Hepatic stellate cell (primary cell): ENCODE data around the gene ARHGAP36.

Experiments used
- DNase-seq: peaks from one replicate; pipeline ENCODE4 v3.0.0; 2011; ENCODE audit warnings: low spot score

The ARHGAP36 gene, protein sequence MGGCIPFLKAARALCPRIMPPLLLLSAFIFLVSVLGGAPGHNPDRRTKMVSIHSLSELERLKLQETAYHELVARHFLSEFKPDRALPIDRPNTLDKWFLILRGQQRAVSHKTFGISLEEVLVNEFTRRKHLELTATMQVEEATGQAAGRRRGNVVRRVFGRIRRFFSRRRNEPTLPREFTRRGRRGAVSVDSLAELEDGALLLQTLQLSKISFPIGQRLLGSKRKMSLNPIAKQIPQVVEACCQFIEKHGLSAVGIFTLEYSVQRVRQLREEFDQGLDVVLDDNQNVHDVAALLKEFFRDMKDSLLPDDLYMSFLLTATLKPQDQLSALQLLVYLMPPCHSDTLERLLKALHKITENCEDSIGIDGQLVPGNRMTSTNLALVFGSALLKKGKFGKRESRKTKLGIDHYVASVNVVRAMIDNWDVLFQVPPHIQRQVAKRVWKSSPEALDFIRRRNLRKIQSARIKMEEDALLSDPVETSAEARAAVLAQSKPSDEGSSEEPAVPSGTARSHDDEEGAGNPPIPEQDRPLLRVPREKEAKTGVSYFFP

DNA sequence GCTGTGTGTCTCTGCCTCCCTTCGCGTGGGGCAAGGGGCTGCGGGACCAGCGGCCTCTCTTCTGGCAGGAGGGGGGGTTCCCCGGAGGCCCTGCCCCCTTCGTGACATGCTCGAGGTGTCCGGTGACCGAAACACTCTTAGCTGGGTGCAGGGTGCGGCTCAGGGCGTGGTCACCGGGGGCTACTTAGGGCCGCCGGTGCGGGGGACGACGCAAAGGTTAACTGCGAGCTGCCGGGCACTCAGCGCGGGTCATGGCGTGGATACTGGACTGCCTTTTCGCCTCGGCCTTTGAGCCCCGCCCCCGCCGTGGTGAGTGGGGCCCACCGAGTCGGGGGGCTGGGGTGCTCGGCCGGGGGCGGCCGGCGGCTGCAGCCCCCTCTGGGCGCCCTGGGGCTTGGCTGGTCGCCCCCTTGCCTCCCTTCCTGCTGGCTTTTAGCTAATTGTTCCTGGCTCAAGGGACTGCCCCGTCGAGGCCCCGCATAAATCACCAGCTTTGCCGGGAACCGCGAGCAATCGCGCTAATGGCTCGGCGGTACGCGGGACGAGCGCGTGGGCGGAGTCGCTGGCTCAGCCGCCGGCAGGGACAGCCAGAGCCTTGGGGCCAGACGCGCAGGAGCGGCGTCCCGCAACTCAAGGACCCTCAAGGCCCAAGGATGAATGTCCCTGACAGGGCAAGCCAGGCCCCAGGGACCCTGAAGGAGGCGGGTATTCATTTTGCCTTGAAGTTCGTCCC, at the start of gene ARHGAP36:
ARHGAP36 (plus strand) TSS at position 211 of the 733 bp plus-strand sequence. CDS start 23,320 bp downstream, outside the sequence.
- no peak for DNase-seq

DNA sequence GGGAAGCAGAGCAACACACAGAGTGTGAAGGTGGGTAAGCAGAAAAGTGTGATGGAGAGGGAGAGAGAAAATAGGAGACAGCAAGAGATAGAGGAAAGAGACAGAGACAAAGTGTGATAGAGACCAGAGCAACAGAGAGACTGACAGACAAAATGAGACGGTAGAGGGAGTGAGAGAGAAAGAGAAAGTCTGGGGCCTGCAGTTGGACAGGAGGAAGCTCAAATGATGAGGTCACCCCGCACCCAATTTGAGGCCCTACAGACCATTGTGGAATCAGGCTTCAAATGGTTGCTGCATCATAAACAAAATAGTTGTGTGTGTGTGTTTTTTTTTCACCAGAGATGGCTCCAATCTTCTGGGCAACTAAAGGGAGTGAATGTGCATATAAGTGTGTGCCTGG, 48.0 kb upstream of the ARHGAP36 start:
- DNase-seq = no peak

- DNase-seq = no peak
Measured at GRCh38 chrX:131025336-131025735, 32.8 kb upstream of the ARHGAP36 start.

DNA sequence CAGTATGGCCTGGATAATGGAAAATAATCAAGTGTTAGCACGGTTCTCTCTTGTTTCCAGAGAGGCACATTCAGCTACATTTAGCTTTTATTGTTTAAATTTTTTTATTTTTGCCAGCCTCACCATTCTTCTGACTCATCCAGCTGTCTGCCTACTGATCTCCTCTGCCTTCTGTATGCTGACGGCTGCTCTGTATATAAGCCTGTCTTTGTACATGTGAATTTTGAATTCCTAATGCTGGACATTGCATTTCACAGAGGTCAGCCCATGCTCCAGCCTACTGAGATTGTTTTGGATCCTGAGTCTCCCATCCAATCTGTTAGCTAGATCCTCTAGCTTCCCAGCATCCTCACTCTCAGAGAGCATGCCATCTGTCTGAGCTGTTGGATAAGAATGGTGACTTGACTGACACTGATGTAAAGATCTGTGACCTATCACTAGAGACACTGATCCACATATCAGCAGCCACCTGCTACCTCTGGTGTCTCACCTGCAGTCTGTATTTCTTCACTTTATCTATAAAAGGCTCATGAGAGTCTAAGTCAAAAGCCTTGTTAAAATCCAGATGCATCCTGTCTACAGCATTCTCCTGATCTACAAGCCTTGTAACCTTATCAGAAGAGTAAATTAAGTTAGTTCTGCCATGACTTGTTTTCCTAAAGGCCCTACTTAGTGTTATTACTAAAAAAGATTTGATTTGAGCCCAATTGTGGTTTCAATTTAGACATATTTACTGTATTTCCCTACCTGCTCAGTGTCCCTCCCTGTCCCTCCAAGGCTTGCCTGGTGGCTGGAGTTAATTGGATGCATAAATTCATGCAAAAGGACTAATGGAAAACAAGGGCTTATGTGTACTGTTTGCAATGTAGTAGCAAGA, 25.6 kb upstream of the ARHGAP36 start:
- no peak for DNase-seq

DNA sequence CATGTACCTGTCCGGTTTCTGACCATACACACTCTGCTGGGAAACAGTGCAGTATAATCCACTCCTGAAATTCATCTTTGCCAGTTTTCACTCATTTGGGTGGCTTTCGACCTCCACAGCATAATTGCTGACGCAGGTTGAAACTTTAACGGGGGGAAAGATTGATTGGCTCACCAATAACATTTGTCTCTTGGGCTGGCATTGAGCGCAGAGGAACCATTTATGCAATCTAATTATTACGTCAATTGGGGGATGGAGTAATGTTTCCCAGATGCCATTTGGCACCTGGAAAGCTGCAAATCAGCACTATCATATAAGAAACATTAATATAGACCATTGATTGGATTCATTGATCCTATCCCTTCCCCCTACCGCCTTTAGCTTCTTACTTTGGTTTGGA, 24.1 kb upstream of the ARHGAP36 start:
- no peak for DNase-seq

DNA sequence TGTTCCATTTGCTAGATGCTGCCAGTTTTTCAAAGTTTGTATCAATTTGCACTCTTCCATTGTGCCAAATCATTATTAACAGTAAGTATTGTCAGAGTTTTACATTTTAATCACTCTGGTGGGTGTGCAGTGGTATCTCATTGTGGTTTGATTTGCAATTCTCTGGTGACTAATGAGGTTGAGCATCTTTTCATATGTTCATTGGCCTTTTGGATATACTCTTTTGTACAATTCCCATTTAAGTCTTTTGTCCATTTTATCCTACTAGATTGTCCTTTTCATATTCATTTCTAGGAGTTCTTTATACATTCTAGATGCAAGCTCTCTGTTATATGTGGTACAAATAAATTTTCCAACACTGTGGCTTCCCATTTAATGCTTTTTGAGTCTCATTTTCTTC, 17.4 kb upstream of the ARHGAP36 start:
- DNase-seq = no peak

DNA sequence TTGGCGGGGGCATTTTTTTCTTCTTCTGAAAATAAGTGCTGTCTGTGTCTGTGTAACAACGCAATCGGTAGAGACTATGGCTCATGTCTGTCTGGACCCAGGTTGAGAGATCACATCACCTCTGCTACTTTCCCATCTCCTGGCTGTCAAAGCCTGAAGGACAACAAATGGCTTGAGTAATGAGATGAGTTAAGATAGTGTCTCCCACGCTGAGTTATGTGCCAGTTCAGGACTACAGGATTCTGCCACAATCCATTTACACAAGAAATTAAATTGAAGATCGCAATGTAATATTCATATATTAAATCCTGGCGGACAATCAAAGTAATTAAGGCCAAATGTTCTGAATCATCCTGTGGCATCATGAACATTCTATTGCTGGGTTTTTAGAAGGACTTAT, 16.5 kb upstream of the ARHGAP36 start:
- DNase-seq = no peak

- DNase-seq = no peak
Measured at GRCh38 chrX:131045726-131046125, 12.4 kb upstream of the ARHGAP36 start.

GRCh38 chrX:131046596-131046995, 11.6 kb upstream of the ARHGAP36 start:
- DNase-seq = no peak

GRCh38 chrX:131047180-131047579, 11.0 kb upstream of the ARHGAP36 start:
- no peak for DNase-seq

- DNase-seq = no peak
Measured at GRCh38 chrX:131053076-131053475, 5.1 kb upstream of the ARHGAP36 start.

DNA sequence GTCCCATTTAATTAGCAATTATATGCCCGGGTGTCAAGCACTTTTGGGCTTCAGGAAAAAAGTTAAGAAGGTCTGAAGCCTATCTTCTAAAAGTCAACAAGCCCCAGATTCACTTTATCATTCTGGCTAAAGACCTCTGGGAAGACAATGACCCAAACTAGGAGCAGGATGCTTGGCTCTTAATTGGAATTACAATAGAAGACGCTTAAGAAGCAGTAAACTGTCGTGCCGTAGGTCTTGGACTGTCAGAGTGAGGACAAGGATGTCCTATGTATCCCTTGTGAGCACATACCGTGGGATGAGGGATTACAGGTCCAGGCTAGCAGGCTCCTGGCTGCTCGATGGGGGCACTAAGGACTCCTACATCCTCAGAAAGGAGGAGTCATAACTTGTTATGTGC, 3.2 kb upstream of the ARHGAP36 start:
- DNase-seq = no peak

GRCh38 chrX:131057706-131058105, 440 bp upstream of the ARHGAP36 start:
- DNase-seq = no peak

DNA sequence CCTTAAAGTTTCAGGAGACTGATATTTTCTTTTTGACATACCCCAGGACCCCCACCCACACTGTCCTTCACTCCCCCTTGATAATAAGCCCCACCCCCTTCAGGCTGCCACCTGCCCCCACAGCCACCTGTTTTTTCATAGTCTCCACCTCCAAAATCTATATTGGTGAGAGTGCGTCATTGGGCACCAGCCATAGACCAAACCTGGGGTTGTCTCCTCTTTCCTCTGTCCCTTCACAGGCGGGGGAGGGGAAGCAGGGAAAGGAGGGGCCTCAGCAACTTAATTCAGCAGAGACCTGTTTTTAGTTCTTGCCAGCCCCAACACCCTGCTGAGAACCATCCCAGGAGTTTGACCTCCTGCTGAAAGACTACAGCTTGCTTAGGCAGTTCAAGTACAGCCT, 1.1 kb downstream of the ARHGAP36 start:
- DNase-seq = no peak

DNA sequence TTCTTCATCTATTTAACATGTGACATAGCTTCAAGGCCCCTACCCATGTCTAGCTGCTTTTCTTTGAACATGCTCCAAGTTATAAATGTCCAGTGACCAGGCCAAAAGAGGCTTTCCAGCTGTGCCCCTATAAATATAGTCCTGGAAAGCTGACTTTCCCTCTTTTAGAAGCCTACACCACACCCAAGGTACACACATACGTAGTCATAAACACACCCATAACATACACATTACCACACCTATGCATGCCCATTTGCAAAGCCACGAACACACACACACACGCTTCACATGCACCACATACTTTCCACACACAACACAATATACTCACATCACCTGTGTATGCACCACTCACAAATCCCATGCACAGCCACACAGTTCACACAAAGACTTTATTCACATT, 2.0 kb downstream of the ARHGAP36 start:
- DNase-seq = no peak

- no peak for DNase-seq
Measured at GRCh38 chrX:131061306-131061705, 3.2 kb downstream of the ARHGAP36 start.

- DNase-seq = no peak
Measured at GRCh38 chrX:131063613-131064012, 5.5 kb downstream of the ARHGAP36 start.

DNA sequence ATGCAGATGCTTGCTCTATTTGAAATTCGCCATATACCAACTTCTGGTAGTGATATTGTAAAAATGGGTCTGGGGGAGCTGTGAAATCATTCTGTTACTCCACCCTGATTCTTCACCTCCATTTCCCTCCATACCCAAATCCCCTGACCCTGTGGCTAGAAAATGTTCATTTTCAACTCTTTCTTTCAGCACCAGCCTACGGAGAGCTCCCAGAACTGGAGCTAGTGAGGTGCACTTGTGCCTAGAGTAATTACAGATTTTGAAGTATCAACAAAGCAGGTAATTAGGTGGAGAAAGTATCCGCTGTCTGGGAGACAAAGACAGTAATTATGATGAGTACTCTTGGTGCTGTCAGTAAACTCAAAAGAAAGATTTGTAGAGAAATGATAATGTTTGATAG, 8.1 kb downstream of the ARHGAP36 start:
- no peak for DNase-seq

DNA sequence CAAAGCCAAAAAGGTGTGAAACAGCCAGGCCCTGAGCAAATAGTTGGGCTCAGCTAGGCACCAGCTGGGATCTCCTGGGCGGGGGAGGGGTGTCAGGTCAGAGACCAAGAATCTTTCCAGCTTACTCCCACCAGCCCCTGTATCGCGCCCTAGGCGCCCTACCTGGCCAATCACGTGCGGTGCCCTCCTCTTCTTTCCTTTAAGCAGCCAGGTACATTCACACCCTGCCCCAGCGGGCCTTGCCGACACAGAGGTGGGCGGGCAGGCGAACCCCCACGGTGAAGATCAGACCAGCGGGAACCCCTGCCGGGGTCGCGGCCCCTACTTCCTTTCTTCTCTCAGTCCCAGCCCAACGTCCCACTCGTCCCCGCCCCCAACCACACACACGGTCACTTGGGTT, 9.1 kb downstream of the ARHGAP36 start:
- DNase-seq = no peak

- DNase-seq = no peak
Measured at GRCh38 chrX:131067846-131068745, 9.9 kb downstream of the ARHGAP36 start.
